NT2/D1 (cell line): ENCODE results near the gene ATE1.

Source experiments
- SUZ12 ChIP-seq: IDR thresholded peaks from 2 replicates; pipeline ENCODE4 v1.6.1; 2011; ENCODE audit not compliant: insufficient read length, insufficient read depth; ENCODE audit errors: extremely low read depth
- YY1 ChIP-seq: IDR thresholded peaks from 2 replicates; pipeline ENCODE4 v1.6.1; 2011; ENCODE audit not compliant: insufficient read length, insufficient read depth
- ZNF274 ChIP-seq: IDR thresholded peaks from 2 replicates; pipeline ENCODE4 v1.6.1; 2011; ENCODE audit warnings: mild to moderate bottlenecking, low read depth, low read length

- TF ChIP-seq SUZ12 (no peak), YY1 (no peak), ZNF274 (no peak)
Measured at GRCh38 chr10:121865554-121865953, 62.3 kb downstream of the ATE1 start.
